ENCODE measurements around the gene SEC63.
"Not testable (repeated sequence)": the region's sequence is repeated elsewhere in the genome, so short reads cannot be mapped to it uniquely, and the experiment has no call there.

Gene SEC63

GRCh38 chr6:107934229-107934628 lies 23.8 kb downstream of the SEC63 start:
- not testable (repeated sequence) for DNase-seq (ENCODE audit: low read depth, low spot score); H3K27ac ChIP-seq

- no peak overlapping the region for H3K27ac ChIP-seq
- DNase-seq (ENCODE audit: low read depth, low spot score), result no peak
Observed at GRCh38 chr6:107932580-107932979, 25.4 kb downstream of the SEC63 start.

DNA sequence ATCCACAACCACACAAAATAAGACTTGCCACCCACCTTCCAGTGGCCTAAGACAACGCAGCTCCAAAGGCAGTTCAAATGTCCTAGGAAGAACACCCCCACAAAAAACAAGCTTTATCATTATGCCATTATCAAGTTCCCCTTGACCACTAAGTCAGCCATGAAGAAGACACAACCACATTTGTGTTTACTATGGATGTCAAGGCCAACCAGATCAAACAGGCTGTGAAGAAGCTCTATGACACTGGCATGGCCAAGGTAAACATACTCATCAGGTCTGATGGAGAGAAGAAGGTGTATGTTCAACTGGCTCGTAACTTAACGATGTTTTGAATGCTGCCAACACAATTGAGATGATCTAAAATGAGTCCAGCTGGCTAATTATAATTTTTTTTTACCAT lies 26.1 kb downstream of the SEC63 start:
- no peak for DNase-seq (ENCODE audit: low read depth, low spot score)
- no peak overlapping the region for H3K27ac ChIP-seq

- no peak for DNase-seq (ENCODE audit: low read depth, low spot score)
- H3K27ac ChIP-seq, result no peak overlapping the region
Observed at GRCh38 chr6:107928984-107929383, 29.0 kb downstream of the SEC63 start.

GRCh38 chr6:107926697-107927544 lies 31.1 kb downstream of the SEC63 start:
- H3K27ac ChIP-seq; DNase-seq (ENCODE audit: low read depth, low spot score): not testable (repeated sequence)

- no peak overlapping the region for H3K27ac ChIP-seq
- no peak for DNase-seq (ENCODE audit: low read depth, low spot score)
Observed at GRCh38 chr6:107917451-107918375, 40.3 kb downstream of the SEC63 start.

DNA sequence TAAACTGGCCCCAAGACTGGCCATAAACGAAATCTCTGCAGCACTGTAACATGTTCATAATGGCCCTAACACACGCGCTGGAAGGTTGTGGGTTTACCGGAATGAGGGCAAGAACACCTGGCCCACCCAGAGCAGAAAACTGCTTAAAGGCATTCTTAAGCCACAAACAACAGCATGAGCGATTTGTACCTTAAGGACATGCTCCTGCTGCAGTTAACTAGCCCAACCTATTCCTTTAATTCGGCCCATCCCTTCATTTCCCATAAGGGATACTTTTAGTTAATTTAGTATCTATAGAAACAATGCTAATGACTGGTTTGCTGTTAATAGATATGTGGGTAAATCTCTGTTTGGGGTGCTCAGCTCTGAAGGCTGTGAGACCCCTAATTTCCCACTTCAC lies 41.0 kb downstream of the SEC63 start:
- DNase-seq (ENCODE audit: low read depth, low spot score); H3K27ac ChIP-seq: not testable (repeated sequence)

DNA sequence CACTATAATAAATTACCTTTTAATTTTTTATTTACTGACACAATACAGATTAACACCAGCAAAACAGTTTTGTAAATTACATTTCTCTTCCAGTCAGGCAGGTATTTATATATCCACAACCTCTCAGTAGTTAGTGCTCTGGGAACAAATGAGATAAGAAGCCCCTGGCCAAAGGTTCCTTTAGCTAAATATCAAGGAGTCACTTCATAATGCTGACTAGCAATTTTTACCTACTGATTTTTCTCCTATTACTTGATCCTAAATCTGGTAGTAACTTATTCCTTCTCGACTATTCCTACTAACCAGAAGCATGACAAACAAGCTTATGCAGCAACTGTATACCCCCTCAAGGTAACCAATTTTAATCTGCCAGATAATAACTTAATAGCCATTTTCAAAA lies 46.3 kb downstream of the SEC63 start:
- DNase-seq (ENCODE audit: low read depth, low spot score), result no peak
- no peak overlapping the region for H3K27ac ChIP-seq

DNA sequence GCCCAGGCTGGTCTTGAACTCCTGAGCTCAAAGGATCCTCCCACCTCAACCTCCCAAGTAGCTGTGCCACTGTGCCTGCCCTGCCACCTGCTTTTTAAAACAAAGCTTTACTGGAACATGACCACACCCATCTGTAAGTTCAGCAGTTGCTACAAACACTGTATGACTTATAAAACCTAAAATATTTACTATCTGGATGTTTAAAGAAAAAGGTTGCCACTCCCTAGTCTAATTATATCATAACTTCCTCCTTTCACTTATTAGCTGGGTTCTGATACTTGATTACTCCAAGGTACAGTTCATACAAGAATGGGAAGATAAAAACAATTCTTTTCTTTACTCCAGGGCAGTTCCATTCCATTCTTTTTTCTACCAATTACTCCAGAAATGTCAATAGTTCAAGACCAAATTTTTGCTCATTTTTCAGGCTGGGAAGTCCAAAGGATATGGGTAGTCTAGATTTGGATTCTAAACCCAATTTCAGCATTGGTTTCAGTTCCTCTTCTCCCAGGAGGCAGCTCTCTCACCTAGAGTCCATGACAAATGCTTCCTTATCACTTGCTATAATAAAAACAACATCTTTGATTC lies 63.1 kb downstream of the SEC63 start:
- peak; percentile 48 for DNase-seq (ENCODE audit: low read depth, low spot score)
- H3K27ac ChIP-seq, result peak overlapping the region; percentile 45

GRCh38 chr6:107890431-107890830 lies 67.6 kb downstream of the SEC63 start:
- H3K27ac ChIP-seq, result not testable (repeated sequence)

DNA sequence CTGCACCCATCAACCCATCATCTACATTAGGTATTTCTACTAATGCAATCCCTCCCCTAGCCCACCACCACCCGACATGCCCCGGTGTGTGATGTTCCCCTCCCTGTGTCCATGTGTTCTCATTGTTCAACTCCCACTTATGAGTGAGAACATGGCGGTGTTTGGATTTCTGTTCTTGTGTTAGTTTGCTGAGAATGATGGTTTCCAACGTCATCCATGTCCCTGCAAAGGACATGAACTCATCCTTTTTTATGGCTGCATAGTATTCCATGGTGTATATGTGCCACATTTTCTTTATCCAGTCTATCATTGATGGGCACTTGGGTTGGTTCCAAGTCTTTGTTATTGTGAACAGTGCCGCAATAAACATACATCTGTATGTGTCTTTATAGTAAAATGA lies 72.1 kb downstream of the SEC63 start:
- not testable (repeated sequence) for H3K27ac ChIP-seq; DNase-seq (ENCODE audit: low read depth, low spot score)

More at GRCh38 chr6:107890431-107890830, 67.6 kb downstream of the SEC63 start:
- DNase-seq (ENCODE audit: low read depth, low spot score), result not testable (repeated sequence)

- no peak for DNase-seq (ENCODE audit: low read depth, low spot score)
- no peak overlapping the region for H3K27ac ChIP-seq
Observed at GRCh38 chr6:107879941-107880340, 78.1 kb downstream of the SEC63 start.

DNA sequence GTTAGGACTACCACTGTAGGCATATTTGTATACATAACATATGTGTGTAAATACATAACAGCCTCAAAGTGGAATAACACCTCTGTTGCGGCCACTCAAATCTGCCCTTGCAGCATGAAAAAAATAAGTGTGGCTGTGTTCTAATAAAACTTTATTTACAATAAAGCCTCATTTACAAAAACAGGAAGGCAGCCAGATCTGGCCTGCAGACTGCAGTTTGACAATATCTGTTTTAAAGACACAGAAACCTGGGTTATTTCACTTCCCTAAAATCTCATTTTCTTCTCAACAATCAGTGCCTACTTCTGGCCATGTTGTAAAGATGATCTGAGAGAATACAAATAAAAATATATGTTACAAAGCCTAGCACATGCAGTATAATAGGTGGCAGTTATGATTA lies 80.0 kb downstream of the SEC63 start:
- no peak for DNase-seq (ENCODE audit: low read depth, low spot score)
- H3K27ac ChIP-seq, result no peak overlapping the region

- H3K27ac ChIP-seq, result no peak overlapping the region
- no peak for DNase-seq (ENCODE audit: low read depth, low spot score)
Observed at GRCh38 chr6:107871976-107872375, 86.0 kb downstream of the SEC63 start.

- H3K27ac ChIP-seq; DNase-seq (ENCODE audit: low read depth, low spot score): not testable (repeated sequence)
Observed at GRCh38 chr6:107871512-107871911, 86.5 kb downstream of the SEC63 start.

DNA sequence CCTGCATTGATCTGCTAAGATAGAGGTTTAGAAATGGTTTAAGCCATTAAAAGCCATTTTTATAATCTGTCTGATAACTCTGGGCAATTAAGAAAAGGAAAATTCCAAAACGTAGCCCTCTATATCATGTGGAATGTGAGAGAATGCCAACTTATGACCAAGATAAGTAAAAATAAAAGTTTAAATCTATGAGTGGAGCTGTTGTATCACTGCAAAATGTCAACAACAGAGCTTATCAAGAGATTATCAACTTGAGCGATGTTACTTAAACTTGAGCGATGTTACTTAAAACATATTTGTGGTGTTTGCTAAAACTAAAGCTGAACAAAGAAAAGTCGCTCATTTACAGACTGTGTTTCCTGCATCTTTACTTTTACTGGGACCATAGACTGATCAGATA lies 87.0 kb downstream of the SEC63 start:
- no peak overlapping the region for H3K27ac ChIP-seq
- no peak for DNase-seq (ENCODE audit: low read depth, low spot score)

GRCh38 chr6:107870381-107870780 lies 87.6 kb downstream of the SEC63 start:
- DNase-seq (ENCODE audit: low read depth, low spot score), result no peak

DNA sequence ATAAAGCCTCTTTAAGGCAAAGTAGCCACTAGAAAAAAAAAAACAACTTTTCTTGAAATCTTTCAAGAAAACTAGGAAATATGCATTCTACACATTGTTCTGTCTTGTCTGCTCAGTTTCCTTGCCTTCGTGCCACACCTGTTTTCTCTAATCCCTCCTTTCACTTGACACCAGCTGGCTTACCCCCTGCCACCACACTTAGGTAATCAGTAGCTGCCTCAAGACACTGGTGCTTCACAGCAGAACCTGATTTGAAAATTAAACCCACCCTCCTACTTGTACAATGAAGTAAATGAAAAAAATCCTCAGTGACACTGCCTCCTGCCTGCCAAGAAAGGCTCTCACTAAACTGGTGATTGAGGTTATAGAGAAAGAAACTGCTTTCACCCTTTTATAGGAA lies 88.1 kb downstream of the SEC63 start:
- DNase-seq (ENCODE audit: low read depth, low spot score), result no peak
- no peak overlapping the region for H3K27ac ChIP-seq

More at GRCh38 chr6:107870381-107870780, 87.6 kb downstream of the SEC63 start:
- H3K27ac ChIP-seq, result no peak overlapping the region

- no peak overlapping the region for H3K27ac ChIP-seq
Observed at GRCh38 chr6:107868867-107869611, 89.0 kb downstream of the SEC63 start.

DNA sequence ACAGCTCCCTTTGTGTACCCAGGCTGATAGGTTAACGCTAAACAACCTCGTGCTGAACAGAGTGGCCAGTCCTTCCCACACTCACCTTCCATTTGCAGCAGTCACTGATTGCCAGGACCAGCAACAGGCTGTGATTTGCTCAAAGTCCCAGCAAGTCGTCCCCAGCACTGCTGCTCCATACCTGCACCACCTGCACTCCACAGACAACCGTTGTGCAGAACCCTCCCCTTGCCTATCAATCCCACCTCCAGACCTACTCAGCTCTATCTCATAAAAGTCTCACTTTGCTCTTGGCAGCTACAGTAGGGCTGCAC lies 90.7 kb downstream of the SEC63 start:
- DNase-seq (ENCODE audit: low read depth, low spot score), result no peak
- H3K27ac ChIP-seq, result no peak overlapping the region

More at GRCh38 chr6:107868867-107869611, 89.0 kb downstream of the SEC63 start:
- DNase-seq (ENCODE audit: low read depth, low spot score), result no peak

All from epithelial cell of prostate (primary cell).